CD14-positive monocyte (primary cell): Measurements from ENCODE around the gene RNF220. TPM values are rescaled to one million over a fixed set of nuclear protein-coding genes. Genes with fewer than 3 reads are reported as not detected.
A peak's percentile ranks its signal among the peaks of the same experiment; 100 is the strongest.

ENCODE experiments used
- DNase-seq, 3 donors: peaks; one replicate each; pipeline ENCODE4 v3.0.0-alpha.2; 2011 to 2022
- H2AFZ ChIP-seq: 2 replicates; pipeline ENCODE4 v1.6.0; 2012; ENCODE audit warnings: mild to moderate bottlenecking, low read depth, low read length, inconsistent platforms; ENCODE audit not compliant: insufficient read depth, poor library complexity, severe bottlenecking
- H3K27ac ChIP-seq, 2 donors: 1 replicate in 1 of 2; 2 replicates in 1 of 2; pipeline ENCODE4 v1.5.1; 2012 to 2013; ENCODE audit warnings: low read length in 2 of 2, control low read depth in 1 of 2, inconsistent platforms in 1 of 2, low read depth in 1 of 2, mild to moderate bottlenecking in 1 of 2
- H3K27me3 ChIP-seq, 2 donors: one replicate each; pipeline versions ENCODE4 v1.6.0 to v1.6.1; 2011 to 2013; ENCODE audit warnings: low read length in 2 of 2; ENCODE audit not compliant: control insufficient read depth in 2 of 2, insufficient read depth in 2 of 2
- H3K36me3 ChIP-seq, 2 donors: replicated peaks in 1 of 2; 1 replicate in 1 of 2; 2 replicates in 1 of 2; pipeline versions ENCODE4 v1.5.1 to v1.6.1; 2012 to 2013; ENCODE audit warnings: low read length in 2 of 2, control low read depth in 1 of 2, inconsistent platforms in 1 of 2, mild to moderate bottlenecking in 1 of 2; ENCODE audit not compliant: insufficient read depth in 2 of 2, control insufficient read depth in 1 of 2
- H3K4me1 ChIP-seq, 2 donors: 1 replicate in 1 of 2; 2 replicates in 1 of 2; pipeline versions ENCODE4 v1.5.1 to v1.6.1; 2012 to 2013; ENCODE audit warnings: low read length in 2 of 2, control low read depth in 1 of 2, inconsistent platforms in 1 of 2, mild to moderate bottlenecking in 1 of 2, moderate library complexity in 1 of 2; ENCODE audit not compliant: insufficient read depth in 2 of 2, control insufficient read depth in 1 of 2
- H3K4me2 ChIP-seq: replicated peaks from 2 replicates; pipeline ENCODE3; 2012; ENCODE audit warnings: low read length, moderate library complexity, mild to moderate bottlenecking; ENCODE audit not compliant: poor library complexity, severe bottlenecking; ENCODE audit errors: extremely low read depth
- H3K4me3 ChIP-seq, 3 experiments: fragments of 200-600 bp in 1 of 3; sonication (generic) in 1 of 3; replicated peaks in 1 of 3; 1 replicate in 2 of 3; 2 replicates in 1 of 3; pipeline ENCODE4 v1.5.1; 2011 to 2013; ENCODE audit warnings: low read length in 3 of 3, mild to moderate bottlenecking in 3 of 3, control low read depth in 2 of 3, low read depth in 2 of 3, inconsistent platforms in 1 of 3, moderate library complexity in 1 of 3
- H3K79me2 ChIP-seq: 2 replicates; pipeline ENCODE4 v1.6.0; 2012; ENCODE audit warnings: mild to moderate bottlenecking, control low read depth, inconsistent platforms, low read length, moderate library complexity; ENCODE audit not compliant: insufficient read depth
- H3K9ac ChIP-seq: 2 replicates; pipeline ENCODE4 v1.6.0; 2017; ENCODE audit warnings: low read length, mild to moderate bottlenecking; ENCODE audit not compliant: insufficient read depth, poor library complexity, severe bottlenecking
- H3K9me3 ChIP-seq, 2 donors: replicated peaks in 1 of 2; 1 replicate in 1 of 2; 2 replicates in 1 of 2; pipeline versions ENCODE4 v1.5.1 to v1.6.1; 2012 to 2013; ENCODE audit warnings: low read length in 2 of 2, control low read depth in 1 of 2; ENCODE audit not compliant: control insufficient read depth in 1 of 2, insufficient read depth in 1 of 2
- H4K20me1 ChIP-seq: 2 replicates; pipeline ENCODE4 v1.6.0; 2012; ENCODE audit warnings: mild to moderate bottlenecking, low read length, control low read depth, moderate library complexity; ENCODE audit not compliant: insufficient read depth
- H3K27ac Mint-ChIP-seq, 7 donors: one replicate each; pipeline ENCODE4 v1.8.0; 2020; ENCODE audit warnings: mild to moderate bottlenecking in 7 of 7, mixed read lengths in 7 of 7, moderate library complexity in 6 of 7, inconsistent platforms in 2 of 7
- H3K27me3 Mint-ChIP-seq, 3 donors: one replicate each; pipeline ENCODE4 v1.8.0; 2021 to 2022; ENCODE audit warnings: low read depth in 3 of 3, mild to moderate bottlenecking in 3 of 3, mixed read lengths in 3 of 3, moderate library complexity in 3 of 3, inconsistent platforms in 1 of 3
- H3K36me3 Mint-ChIP-seq, 2 donors: one replicate each; pipeline ENCODE4 v1.8.0; 2020; ENCODE audit warnings: mixed read lengths in 2 of 2, inconsistent platforms in 1 of 2, mild to moderate bottlenecking in 1 of 2
- H3K4me1 Mint-ChIP-seq: one replicate; pipeline ENCODE4 v1.8.0; 2020; ENCODE audit warnings: mild to moderate bottlenecking, mixed read lengths
- H3K4me3 Mint-ChIP-seq, 2 donors: one replicate each; pipeline ENCODE4 v1.8.0; 2020; ENCODE audit warnings: mild to moderate bottlenecking in 2 of 2, mixed read lengths in 2 of 2, moderate library complexity in 1 of 2
- H3K9me3 Mint-ChIP-seq, 7 donors: one replicate each; pipeline ENCODE4 v1.8.0; 2020 to 2022; ENCODE audit warnings: mixed read lengths in 7 of 7, mild to moderate bottlenecking in 6 of 7, moderate library complexity in 6 of 7, inconsistent platforms in 2 of 7
- WGBS: methylation state at CpG from one replicate; pipeline ENCODE4 v1.1.5; 2013; ENCODE audit warnings: missing lambda C conversion rate; ENCODE audit not compliant: insufficient coverage; 5-methylcytosine and 5-hydroxymethylcytosine counted together
- intact Hi-C, 2 donors: fragments of 100-400 bp; cut with micrococcal nuclease; formaldehyde crosslinking; loops; one replicate each; pipeline versions ENCODE4 v1.15.0 to v1.15.1; 2023
- polyA plus RNA-seq, 3 donors: library from polyadenylated mRNA; depleted of rRNA in 1 of 3; unstranded in 2 of 3; stranded (reverse) in 1 of 3; fragments of 300-500 nt in 2 of 3; fragments of >200 nt in 1 of 3; fragmentation: Illumina TruSeq in 2 of 3; gene quantifications; 1 replicate in 2 of 3; 2 replicates in 1 of 3; pipeline ENCODE4 v1.2.3, GENCODE V29; 2012 to 2021
- TF ChIP-seq, protein P1 (sequence below): fragments of 200-600 bp; IDR thresholded peaks from one replicate; pipeline ENCODE4 v1.8.0; 2022; ENCODE audit warnings: antibody characterized with exemption, mild to moderate bottlenecking

Gene RNF220
- polyA plus RNA-seq, 3 donors: 39.4 to 133 (median 49.4) TPM

DNA sequence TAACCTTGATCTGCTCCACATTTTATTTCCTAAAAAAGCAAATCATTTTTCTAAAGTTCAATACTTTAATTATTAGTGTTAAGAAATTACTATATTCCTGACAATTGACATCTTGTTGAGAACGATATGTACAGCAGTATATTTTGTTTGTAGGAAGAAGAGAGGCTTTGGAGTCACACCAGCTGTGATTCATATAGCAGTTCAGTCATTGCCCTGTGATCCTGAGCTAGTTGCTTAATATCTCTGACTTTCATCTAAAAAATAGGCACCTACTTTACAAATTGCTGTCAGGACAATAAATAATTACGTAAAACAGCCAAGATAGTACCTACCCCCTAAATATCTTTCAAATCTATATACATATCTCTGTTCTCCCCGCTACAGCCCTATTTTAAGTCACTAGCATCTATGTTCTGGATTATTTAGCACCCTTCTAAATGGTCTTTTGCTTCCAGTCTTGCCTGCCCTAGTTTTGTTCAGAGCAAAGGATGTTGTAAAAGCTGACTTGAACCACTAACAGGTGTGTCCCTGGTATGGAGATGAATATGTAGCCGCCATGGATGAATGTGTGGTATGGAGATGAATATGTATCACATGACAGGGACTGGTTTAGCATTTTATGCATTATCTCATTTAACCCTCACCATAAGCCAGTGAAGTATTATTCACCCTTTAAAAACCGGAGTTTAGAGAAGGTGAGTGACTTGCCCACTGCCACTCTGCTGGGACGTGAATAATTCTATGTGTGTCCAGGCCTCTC is 42.2 kb downstream of the RNF220 start:
- no peak overlapping the region for H3K9ac ChIP-seq
- Mint-ChIP-seq H3K4me3 (no peak overlapping the region), H3K9me3 (no peaks in the 10 kb centered on the region), H3K27ac (no peak overlapping the region), H3K4me1 (peaks cover 10% of the 10 kb centered on the region), H3K36me3 (no peaks in the 10 kb centered on the region), H3K27me3 (peaks cover 1 to 3% (median 3%) of the 10 kb centered on the region in 3 donors)
- DNase-seq: peak in 1 of 3 donors; percentile 24
- no peaks in the 10 kb centered on the region for H3K36me3 ChIP-seq
- no peak overlapping the region for H3K4me2 ChIP-seq
- H3K27ac ChIP-seq: no peak overlapping the region
- H2AFZ ChIP-seq: no peak overlapping the region
- intact Hi-C loops: no loop called here
- no peaks in the 10 kb centered on the region for H3K27me3 ChIP-seq
- no peaks in the 10 kb centered on the region for H4K20me1 ChIP-seq
- no peak overlapping the region for H3K4me3 ChIP-seq
- no peaks in the 10 kb centered on the region for H3K79me2 ChIP-seq
- H3K9me3 ChIP-seq: no peaks in the 10 kb centered on the region
- 95% methylated on average over 4 of the region's 6 CpGs for WGBS
- TF ChIP-seq, protein P1, sequence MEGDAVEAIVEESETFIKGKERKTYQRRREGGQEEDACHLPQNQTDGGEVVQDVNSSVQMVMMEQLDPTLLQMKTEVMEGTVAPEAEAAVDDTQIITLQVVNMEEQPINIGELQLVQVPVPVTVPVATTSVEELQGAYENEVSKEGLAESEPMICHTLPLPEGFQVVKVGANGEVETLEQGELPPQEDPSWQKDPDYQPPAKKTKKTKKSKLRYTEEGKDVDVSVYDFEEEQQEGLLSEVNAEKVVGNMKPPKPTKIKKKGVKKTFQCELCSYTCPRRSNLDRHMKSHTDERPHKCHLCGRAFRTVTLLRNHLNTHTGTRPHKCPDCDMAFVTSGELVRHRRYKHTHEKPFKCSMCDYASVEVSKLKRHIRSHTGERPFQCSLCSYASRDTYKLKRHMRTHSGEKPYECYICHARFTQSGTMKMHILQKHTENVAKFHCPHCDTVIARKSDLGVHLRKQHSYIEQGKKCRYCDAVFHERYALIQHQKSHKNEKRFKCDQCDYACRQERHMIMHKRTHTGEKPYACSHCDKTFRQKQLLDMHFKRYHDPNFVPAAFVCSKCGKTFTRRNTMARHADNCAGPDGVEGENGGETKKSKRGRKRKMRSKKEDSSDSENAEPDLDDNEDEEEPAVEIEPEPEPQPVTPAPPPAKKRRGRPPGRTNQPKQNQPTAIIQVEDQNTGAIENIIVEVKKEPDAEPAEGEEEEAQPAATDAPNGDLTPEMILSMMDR: no peak
- peaks cover 0 to 3% of the 10 kb centered on the region in 2 donors for H3K4me1 ChIP-seq

GRCh38 chr1:44453798-44454349 is 48.8 kb downstream of the RNF220 start:
- Mint-ChIP-seq H3K4me1 (peaks cover 21% of the 10 kb centered on the region), H3K4me3 (no peak overlapping the region), H3K27ac (no peak overlapping the region), H3K36me3 (no peaks in the 10 kb centered on the region), H3K27me3 (peaks cover 0 to 5% (median 1%) of the 10 kb centered on the region in 3 donors), H3K9me3 (peaks cover 0 to 7% (median 4%) of the 10 kb centered on the region in 7 donors)
- H3K36me3 ChIP-seq: no peaks in the 10 kb centered on the region
- H3K9me3 ChIP-seq: no peaks in the 10 kb centered on the region
- no peaks in the 10 kb centered on the region for H3K27me3 ChIP-seq
- TF ChIP-seq, protein P1: no peak
- DNase-seq: no peak
- no peak overlapping the region for H3K4me2 ChIP-seq
- peaks cover 12 to 13% of the 10 kb centered on the region in 2 donors for H3K4me1 ChIP-seq
- no peak overlapping the region for H2AFZ ChIP-seq
- no peak overlapping the region for H3K4me3 ChIP-seq
- H3K79me2 ChIP-seq: no peaks in the 10 kb centered on the region
- H3K9ac ChIP-seq: no peak overlapping the region
- H3K27ac ChIP-seq: no peak overlapping the region
- H4K20me1 ChIP-seq: no peaks in the 10 kb centered on the region
- intact Hi-C loops: no loop called here
